Parathyroid adenoma (tissue), 2 donors: ENCODE results near the gene PRMT9.

Experiments used
- H2AFZ ChIP-seq: fragments of 300-600 bp; sonication (generic); one replicate; pipeline ENCODE4 v1.7.0; 2017; ENCODE audit warnings: antibody characterized with exemption, mild to moderate bottlenecking
- H3K27ac ChIP-seq: fragments of 300-600 bp; sonication (generic); one replicate; pipeline ENCODE4 v1.7.0; 2017
- H3K27me3 ChIP-seq: fragments of 300-600 bp; sonication (generic); one replicate; pipeline ENCODE4 v1.7.0; 2017; ENCODE audit warnings: low read length; ENCODE audit not compliant: control insufficient read depth, insufficient read depth
- H3K36me3 ChIP-seq: fragments of 300-600 bp; sonication (generic); one replicate; pipeline ENCODE4 v1.7.0; 2017; ENCODE audit warnings: low read length; ENCODE audit not compliant: control insufficient read depth, insufficient read depth
- H3K4me1 ChIP-seq: fragments of 300-600 bp; sonication (generic); one replicate; pipeline ENCODE4 v1.7.0; 2017; ENCODE audit warnings: control low read depth
- H3K4me2 ChIP-seq: fragments of 300-600 bp; sonication (generic); one replicate; pipeline ENCODE4 v1.7.0; 2017; ENCODE audit warnings: low read length
- H3K4me3 ChIP-seq: fragments of 300-600 bp; sonication (generic); one replicate; pipeline ENCODE4 v1.7.0; 2017; ENCODE audit warnings: low read depth, low read length
- H3K79me2 ChIP-seq: fragments of 300-600 bp; sonication (generic); one replicate; pipeline ENCODE4 v1.7.0; 2017; ENCODE audit warnings: control low read depth
- H3K9ac ChIP-seq: fragments of 300-600 bp; sonication (generic); one replicate; pipeline ENCODE4 v1.7.0; 2017; ENCODE audit warnings: mild to moderate bottlenecking
- H3K9me3 ChIP-seq: fragments of 300-600 bp; sonication (generic); one replicate; pipeline ENCODE4 v1.7.0; 2017; ENCODE audit warnings: low read length; ENCODE audit not compliant: control insufficient read depth
- TF ChIP-seq, protein P1 (sequence below): fragments of 300-600 bp; sonication (generic); IDR thresholded peaks from one replicate; pipeline ENCODE4 v1.7.0; 2017; ENCODE audit warnings: antibody characterized with exemption, mild to moderate bottlenecking
- donor health status: primary hyperparathyroidism.

Gene PRMT9

DNA sequence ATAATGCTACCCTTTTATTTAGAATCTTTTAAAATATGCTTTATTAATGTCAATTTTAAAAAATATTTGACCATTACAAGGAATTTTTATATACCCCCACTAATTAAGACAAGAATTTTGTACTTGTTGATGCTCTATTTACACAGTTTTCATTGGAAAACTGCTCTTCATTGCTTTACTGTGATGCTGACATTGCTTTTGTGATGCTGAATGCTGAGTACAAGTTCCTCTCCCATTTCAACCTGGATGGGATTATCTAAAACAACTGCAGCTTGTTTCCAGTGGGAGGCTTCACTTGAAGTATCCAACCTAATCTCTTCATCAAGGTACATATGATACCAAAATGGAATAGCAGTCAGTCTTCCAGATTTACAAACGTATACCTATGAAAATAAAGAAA is 45.6 kb downstream of the PRMT9 start:
- H3K4me2 ChIP-seq: no peak overlapping the region
- no peaks in the 10 kb centered on the region for H3K79me2 ChIP-seq
- H3K36me3 ChIP-seq: no peaks in the 10 kb centered on the region
- no peaks in the 10 kb centered on the region for H3K27me3 ChIP-seq
- no peak overlapping the region for H2AFZ ChIP-seq
- H3K4me3 ChIP-seq: no peak overlapping the region
- TF ChIP-seq, protein P1, sequence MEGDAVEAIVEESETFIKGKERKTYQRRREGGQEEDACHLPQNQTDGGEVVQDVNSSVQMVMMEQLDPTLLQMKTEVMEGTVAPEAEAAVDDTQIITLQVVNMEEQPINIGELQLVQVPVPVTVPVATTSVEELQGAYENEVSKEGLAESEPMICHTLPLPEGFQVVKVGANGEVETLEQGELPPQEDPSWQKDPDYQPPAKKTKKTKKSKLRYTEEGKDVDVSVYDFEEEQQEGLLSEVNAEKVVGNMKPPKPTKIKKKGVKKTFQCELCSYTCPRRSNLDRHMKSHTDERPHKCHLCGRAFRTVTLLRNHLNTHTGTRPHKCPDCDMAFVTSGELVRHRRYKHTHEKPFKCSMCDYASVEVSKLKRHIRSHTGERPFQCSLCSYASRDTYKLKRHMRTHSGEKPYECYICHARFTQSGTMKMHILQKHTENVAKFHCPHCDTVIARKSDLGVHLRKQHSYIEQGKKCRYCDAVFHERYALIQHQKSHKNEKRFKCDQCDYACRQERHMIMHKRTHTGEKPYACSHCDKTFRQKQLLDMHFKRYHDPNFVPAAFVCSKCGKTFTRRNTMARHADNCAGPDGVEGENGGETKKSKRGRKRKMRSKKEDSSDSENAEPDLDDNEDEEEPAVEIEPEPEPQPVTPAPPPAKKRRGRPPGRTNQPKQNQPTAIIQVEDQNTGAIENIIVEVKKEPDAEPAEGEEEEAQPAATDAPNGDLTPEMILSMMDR: no peak
- no peak overlapping the region for H3K27ac ChIP-seq
- H3K9ac ChIP-seq: no peak overlapping the region
- H3K4me1 ChIP-seq: peaks cover 2% of the 10 kb centered on the region
- H3K9me3 ChIP-seq: no peaks in the 10 kb centered on the region

DNA sequence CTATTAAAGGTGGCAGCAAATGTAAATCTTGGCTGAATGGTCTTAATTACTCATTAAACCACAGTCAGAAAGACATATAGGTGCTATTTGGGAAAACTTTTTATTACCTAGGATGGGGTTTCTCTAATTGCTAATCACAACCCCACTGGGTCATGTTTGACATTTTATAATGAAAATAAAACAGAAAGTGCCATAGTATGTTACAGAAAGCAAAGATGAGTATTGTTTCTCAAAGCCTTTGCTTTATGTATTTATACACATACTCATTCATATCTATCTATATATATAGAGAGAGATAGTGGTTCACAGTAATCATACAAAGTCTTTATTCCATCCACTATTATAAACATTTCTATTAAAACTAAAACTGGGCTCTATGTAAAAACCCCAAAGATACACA is 48.6 kb downstream of the PRMT9 start:
- Histone ChIP-seq H3K79me2 (no peaks in the 10 kb centered on the region), H3K4me1 (no peaks in the 10 kb centered on the region), H3K36me3 (no peaks in the 10 kb centered on the region), H3K9ac (no peak overlapping the region), H3K27me3 (no peaks in the 10 kb centered on the region), H3K9me3 (no peaks in the 10 kb centered on the region), H2AFZ (no peak overlapping the region), H3K4me2 (no peak overlapping the region), H3K27ac (no peak overlapping the region), H3K4me3 (no peak overlapping the region)
- TF ChIP-seq, protein P1: no peak

DNA sequence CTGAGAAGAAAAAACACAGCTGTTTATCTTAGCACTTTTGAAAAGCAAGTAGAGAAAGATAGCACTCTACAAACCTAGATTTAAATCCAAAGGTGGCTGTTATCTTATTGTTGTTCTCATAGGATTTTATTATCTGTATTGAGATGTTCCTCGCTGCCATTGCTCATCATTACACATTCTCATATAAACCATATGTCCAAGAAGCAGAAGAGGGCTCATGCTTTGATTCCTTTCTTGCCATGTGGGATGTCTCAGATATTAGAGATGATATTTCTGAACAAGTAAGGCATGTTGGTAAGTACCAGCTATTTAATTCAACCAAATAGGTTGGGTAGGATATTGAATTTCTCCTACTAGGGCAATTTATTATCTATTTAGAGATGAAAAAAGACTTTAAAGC is 50.3 kb downstream of the PRMT9 start:
- Histone ChIP-seq H2AFZ (no peak overlapping the region), H3K36me3 (no peaks in the 10 kb centered on the region), H3K9ac (no peak overlapping the region), H3K27ac (peak overlapping the region; percentile 29), H3K4me2 (no peak overlapping the region), H3K4me3 (no peak overlapping the region), H3K9me3 (no peaks in the 10 kb centered on the region), H3K27me3 (no peaks in the 10 kb centered on the region), H3K4me1 (no peaks in the 10 kb centered on the region), H3K79me2 (no peaks in the 10 kb centered on the region)
- TF ChIP-seq, protein P1: no peak

DNA sequence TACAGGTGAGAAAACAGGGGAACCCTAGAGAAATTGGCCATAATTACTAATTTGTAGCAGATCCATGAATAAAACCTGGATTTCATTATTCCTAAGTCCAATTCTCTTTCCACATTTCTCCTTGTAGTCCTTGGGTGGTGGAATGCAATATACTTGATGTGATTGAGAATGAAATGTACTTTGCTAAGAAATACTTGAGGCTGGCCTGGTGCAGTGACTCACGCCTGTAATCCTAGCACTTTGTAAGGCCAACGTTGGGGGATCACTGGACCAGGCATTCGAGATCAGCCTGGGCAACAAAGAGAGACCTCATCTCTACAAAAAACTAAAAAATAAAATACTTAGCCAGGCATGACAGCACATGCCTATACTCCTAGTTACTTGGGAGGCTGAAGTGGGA is 50.9 kb downstream of the PRMT9 start:
- H2AFZ ChIP-seq: no peak overlapping the region
- no peaks in the 10 kb centered on the region for H3K36me3 ChIP-seq
- H3K9me3 ChIP-seq: no peaks in the 10 kb centered on the region
- H3K4me1 ChIP-seq: no peaks in the 10 kb centered on the region
- no peaks in the 10 kb centered on the region for H3K27me3 ChIP-seq
- no peak overlapping the region for H3K4me2 ChIP-seq
- TF ChIP-seq, protein P1: no peak
- H3K4me3 ChIP-seq: no peak overlapping the region
- H3K79me2 ChIP-seq: no peaks in the 10 kb centered on the region
- no peak overlapping the region for H3K9ac ChIP-seq
- H3K27ac ChIP-seq: peak overlapping the region; percentile 29

DNA sequence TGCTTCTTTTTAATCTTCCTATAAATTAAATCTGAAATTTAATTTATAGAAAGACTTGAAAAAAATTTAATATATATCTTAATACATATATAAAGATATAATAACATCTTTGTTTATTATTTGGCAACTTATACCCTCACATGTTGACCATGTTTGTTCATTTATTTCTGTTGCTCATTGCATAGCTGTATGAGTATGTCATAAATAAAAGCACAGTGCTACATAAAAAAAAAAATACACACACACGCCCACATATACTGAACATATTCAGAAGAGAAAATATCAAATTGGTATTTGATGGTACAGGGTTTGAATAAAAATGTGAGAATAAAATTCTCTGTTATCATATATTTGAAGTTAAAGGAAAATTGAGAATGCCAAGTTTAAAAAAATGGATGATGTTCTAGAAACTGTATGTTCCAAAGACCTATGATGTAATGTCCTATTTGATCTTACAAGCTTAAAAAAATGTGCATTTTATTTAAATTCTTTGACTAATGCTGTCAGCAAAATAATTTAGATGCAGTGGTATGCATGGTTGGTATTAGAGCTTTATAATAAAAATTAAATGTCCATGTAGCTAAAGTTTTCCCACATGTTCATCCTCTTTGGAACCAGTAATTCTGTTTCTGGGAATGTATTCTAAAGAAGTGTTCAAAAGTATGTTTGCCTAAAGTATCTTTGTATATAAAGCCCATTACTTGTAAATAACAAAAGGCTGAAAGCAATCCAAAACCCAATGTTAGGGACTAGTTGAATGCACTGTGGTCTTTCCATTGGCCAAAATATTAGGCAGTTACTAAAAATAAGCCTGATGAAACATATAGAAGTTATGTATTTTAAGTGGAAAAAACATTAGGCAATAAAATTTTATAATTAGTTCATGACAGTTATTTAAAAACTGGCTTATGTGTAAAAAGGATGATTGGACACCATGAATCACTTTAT is 53.9 kb downstream of the PRMT9 start:
- Histone ChIP-seq H2AFZ (no peak overlapping the region), H3K36me3 (no peaks in the 10 kb centered on the region), H3K4me1 (no peaks in the 10 kb centered on the region), H3K27ac (no peak overlapping the region), H3K9ac (no peak overlapping the region), H3K27me3 (no peaks in the 10 kb centered on the region), H3K4me2 (no peak overlapping the region), H3K9me3 (no peaks in the 10 kb centered on the region), H3K4me3 (no peak overlapping the region), H3K79me2 (no peaks in the 10 kb centered on the region)
- TF ChIP-seq, protein P1: no peak
